Measurements from ENCODE around the gene SMAD5.

DNA sequence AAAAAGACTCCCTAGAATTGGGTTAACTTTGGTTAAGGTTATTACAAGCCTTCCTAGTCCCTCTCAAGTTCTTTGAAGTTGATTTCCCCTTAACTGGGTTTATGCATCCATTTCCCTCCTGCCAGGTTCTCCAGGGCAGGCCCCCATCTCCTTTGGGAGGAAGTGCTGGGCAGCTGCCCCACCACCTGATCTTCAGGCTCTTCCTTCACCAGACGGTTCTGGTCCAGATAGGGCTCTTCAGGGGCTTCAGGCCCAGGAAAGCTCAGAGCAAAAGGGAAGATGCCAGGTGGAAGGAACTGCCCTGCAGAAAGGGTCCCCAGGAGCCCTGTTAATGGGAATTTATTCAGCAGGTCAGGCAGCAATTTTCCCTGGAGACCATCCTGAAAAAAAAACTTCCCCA, 58.3 kb downstream of the SMAD5 start:
- TF ChIP-seq POLR2AphosphoS5 (IDR thresholded peaks at IDR 0.05) = no peak
- TF ChIP-seq, protein P1, sequence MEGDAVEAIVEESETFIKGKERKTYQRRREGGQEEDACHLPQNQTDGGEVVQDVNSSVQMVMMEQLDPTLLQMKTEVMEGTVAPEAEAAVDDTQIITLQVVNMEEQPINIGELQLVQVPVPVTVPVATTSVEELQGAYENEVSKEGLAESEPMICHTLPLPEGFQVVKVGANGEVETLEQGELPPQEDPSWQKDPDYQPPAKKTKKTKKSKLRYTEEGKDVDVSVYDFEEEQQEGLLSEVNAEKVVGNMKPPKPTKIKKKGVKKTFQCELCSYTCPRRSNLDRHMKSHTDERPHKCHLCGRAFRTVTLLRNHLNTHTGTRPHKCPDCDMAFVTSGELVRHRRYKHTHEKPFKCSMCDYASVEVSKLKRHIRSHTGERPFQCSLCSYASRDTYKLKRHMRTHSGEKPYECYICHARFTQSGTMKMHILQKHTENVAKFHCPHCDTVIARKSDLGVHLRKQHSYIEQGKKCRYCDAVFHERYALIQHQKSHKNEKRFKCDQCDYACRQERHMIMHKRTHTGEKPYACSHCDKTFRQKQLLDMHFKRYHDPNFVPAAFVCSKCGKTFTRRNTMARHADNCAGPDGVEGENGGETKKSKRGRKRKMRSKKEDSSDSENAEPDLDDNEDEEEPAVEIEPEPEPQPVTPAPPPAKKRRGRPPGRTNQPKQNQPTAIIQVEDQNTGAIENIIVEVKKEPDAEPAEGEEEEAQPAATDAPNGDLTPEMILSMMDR (IDR thresholded peaks at IDR 0.05) = no peak
- no peak for TF ChIP-seq POLR2A (IDR thresholded peaks at IDR 0.05)
- TF ChIP-seq EP300 (IDR thresholded peaks at IDR 0.05) = no peak

Data from gastroesophageal sphincter (tissue), 3 donors.